H1 (cell line): ENCODE measurements around the gene TOMM40. TPM values are rescaled to one million over a fixed set of nuclear protein-coding genes. Genes with fewer than 3 reads are reported as not detected.

Experiments
- CTCF ChIA-PET: fragments of 300-600 bp; sonication (Branson Sonifier 250); formaldehyde crosslinking; loops from one replicate; lab custom pipeline; 2021; ENCODE audit not compliant: partially characterized antibody; lab: Charles Lee
- POLR2A ChIA-PET: fragments of 300-600 bp; sonication (Branson Sonifier 250); formaldehyde crosslinking; loops from one replicate; lab custom pipeline; 2021; ENCODE audit warnings: inconsistent platforms; ENCODE audit not compliant: partially characterized antibody; lab: Charles Lee
- DNase-seq, 2 experiments: peaks; one replicate each; pipeline versions ENCODE4 v3.0.0 to v3.0.0-alpha.2; 2010 to 2022; ENCODE audit warnings: low spot score in 2 of 2, low read depth in 1 of 2, mixed read lengths in 1 of 2
- FAIRE-seq: peaks from 2 replicates; lab custom pipeline; 2011; peaks lifted over from hg19 to GRCh38; lab: Jason Lieb, UNC
- H2AFZ ChIP-seq: 2 replicates; pipeline ENCODE4 v1.8.1; 2012; ENCODE audit warnings: low read length, inconsistent platforms
- H2AK5ac ChIP-seq: 2 replicates; pipeline ENCODE4 v1.6.1; 2013; ENCODE audit warnings: low read depth, low read length
- H2BK120ac ChIP-seq: replicated peaks from 2 replicates; pipeline ENCODE3; 2013; ENCODE audit warnings: low read depth, low read length, inconsistent platforms
- H2BK12ac ChIP-seq: 2 replicates; pipeline ENCODE4 v1.6.1; 2013; ENCODE audit warnings: low read depth, low read length
- H2BK15ac ChIP-seq: 2 replicates; pipeline ENCODE4 v1.6.1; 2013; ENCODE audit warnings: low read length
- H2BK20ac ChIP-seq: 2 replicates; pipeline ENCODE4 v1.6.1; 2013; ENCODE audit warnings: low read length
- H2BK5ac ChIP-seq: 2 replicates; pipeline ENCODE4 v1.6.1; 2013; ENCODE audit warnings: low read depth, low read length
- H3K14ac ChIP-seq: 2 replicates; pipeline ENCODE4 v1.6.1; 2013; ENCODE audit warnings: inconsistent platforms; ENCODE audit not compliant: insufficient read length
- H3K18ac ChIP-seq: 2 replicates; pipeline ENCODE4 v1.6.1; 2013; ENCODE audit warnings: low read length; ENCODE audit errors: extremely low read depth
- H3K23ac ChIP-seq: 2 replicates; pipeline ENCODE4 v1.6.1; 2013; ENCODE audit warnings: inconsistent platforms; ENCODE audit not compliant: insufficient read length
- H3K23me2 ChIP-seq: 2 replicates; pipeline ENCODE4 v1.6.1; 2013; ENCODE audit warnings: low read depth, low read length
- H3K27ac ChIP-seq: 2 replicates; pipeline ENCODE4 v1.6.1; 2011; ENCODE audit warnings: low read depth, low read length, inconsistent platforms
- H3K27me3 ChIP-seq, 4 experiments: replicated peaks in 1 of 4; 1 replicate in 1 of 4; 2 replicates in 3 of 4; pipeline versions ENCODE4 v1.6.1 to v1.8.1; 2011 to 2013; ENCODE audit warnings: low read length in 3 of 4, mild to moderate bottlenecking in 3 of 4, inconsistent platforms in 2 of 4, mixed read lengths in 2 of 4, moderate library complexity in 1 of 4; ENCODE audit not compliant: control insufficient read depth in 3 of 4, insufficient read depth in 3 of 4; ENCODE audit errors: extremely low read depth in 1 of 4
- H3K36me3 ChIP-seq, 4 experiments: 2 replicates each; pipeline versions ENCODE4 v1.6.1 to v1.8.1; 2011 to 2013; ENCODE audit warnings: mild to moderate bottlenecking in 4 of 4, low read length in 3 of 4, moderate library complexity in 2 of 4, control low read depth in 1 of 4, inconsistent platforms in 1 of 4; ENCODE audit not compliant: insufficient read depth in 4 of 4, control insufficient read depth in 2 of 4
- H3K4ac ChIP-seq: replicated peaks from 2 replicates; pipeline ENCODE3; 2013; ENCODE audit warnings: low read length, low read depth, mixed read lengths, inconsistent platforms; ENCODE audit not compliant: insufficient read length
- H3K4me1 ChIP-seq, 4 experiments: replicated peaks in 1 of 4; 1 replicate in 1 of 4; 2 replicates in 3 of 4; pipeline versions ENCODE4 v1.6.1 to v1.8.1; 2011 to 2013; ENCODE audit warnings: low read length in 3 of 4, inconsistent platforms in 2 of 4, mixed read lengths in 1 of 4; ENCODE audit not compliant: insufficient read depth in 4 of 4, control insufficient read depth in 3 of 4
- H3K4me2 ChIP-seq, 2 experiments: 2 replicates each; pipeline versions ENCODE4 v1.6.1 to v1.8.1; 2011 to 2013; ENCODE audit warnings: low read depth in 2 of 2, low read length in 2 of 2, control low read depth in 1 of 2, inconsistent platforms in 1 of 2, mild to moderate bottlenecking in 1 of 2; ENCODE audit not compliant: insufficient read depth in 1 of 2
- H3K4me3 ChIP-seq, 4 experiments: fragments of 200-600, 300-600 bp in 1 of 4; sonication (generic), shearing (Covaris generic), sonication (Bioruptor Twin) in 1 of 4; 2 replicates each; pipeline versions ENCODE4 v1.5.1 to v1.8.1; 2011 to 2016; ENCODE audit warnings: low read length in 4 of 4, low read depth in 3 of 4, control low read depth in 2 of 4, inconsistent platforms in 2 of 4, mild to moderate bottlenecking in 2 of 4, mixed read lengths in 1 of 4, moderate library complexity in 1 of 4; ENCODE audit not compliant: insufficient read depth in 2 of 4; ENCODE audit errors: extremely low read depth in 1 of 4
- H3K56ac ChIP-seq: replicated peaks from 2 replicates; pipeline ENCODE3; 2013; ENCODE audit warnings: low read depth, mild to moderate bottlenecking, mixed read lengths, low read length, inconsistent platforms; ENCODE audit not compliant: insufficient read length
- H3K79me1 ChIP-seq: 2 replicates; pipeline ENCODE4 v1.6.1; 2013; ENCODE audit warnings: low read depth, low read length, control low read depth
- H3K79me2 ChIP-seq, 2 experiments: 2 replicates each; pipeline versions ENCODE4 v1.6.1 to v1.8.1; 2012 to 2013; ENCODE audit warnings: low read length in 2 of 2, mild to moderate bottlenecking in 2 of 2, inconsistent platforms in 1 of 2; ENCODE audit not compliant: insufficient read depth in 2 of 2, control insufficient read depth in 1 of 2
- H3K9ac ChIP-seq, 4 experiments: replicated peaks in 1 of 4; 1 replicate in 1 of 4; 2 replicates in 3 of 4; pipeline versions ENCODE4 v1.6.1 to v1.8.1; 2011 to 2013; ENCODE audit warnings: low read depth in 3 of 4, low read length in 3 of 4, control low read depth in 2 of 4, mild to moderate bottlenecking in 2 of 4, moderate library complexity in 2 of 4, inconsistent platforms in 1 of 4; ENCODE audit errors: extremely low read depth in 1 of 4
- H3K9me3 ChIP-seq, 2 experiments: 2 replicates each; pipeline versions ENCODE4 v1.6.1 to v1.8.1; 2012 to 2013; ENCODE audit warnings: mild to moderate bottlenecking in 2 of 2, moderate library complexity in 2 of 2, control low read depth in 1 of 2, inconsistent platforms in 1 of 2, low read depth in 1 of 2, low read length in 1 of 2, mixed read lengths in 1 of 2; ENCODE audit not compliant: insufficient read depth in 2 of 2
- H4K20me1 ChIP-seq, 2 experiments: replicated peaks in 1 of 2; 2 replicates each; pipeline versions ENCODE3 to v1.8.1; 2011 to 2013; ENCODE audit warnings: inconsistent platforms in 2 of 2, low read length in 2 of 2, mild to moderate bottlenecking in 1 of 2; ENCODE audit not compliant: insufficient read depth in 2 of 2, control insufficient read depth in 1 of 2
- H4K5ac ChIP-seq: 2 replicates; pipeline ENCODE4 v1.6.1; 2013; ENCODE audit warnings: low read length, low read depth, mixed read lengths, inconsistent platforms; ENCODE audit not compliant: insufficient read length
- H4K8ac ChIP-seq: 2 replicates; pipeline ENCODE4 v1.8.0; 2013; ENCODE audit warnings: mild to moderate bottlenecking, moderate library complexity, low read length, inconsistent platforms; ENCODE audit not compliant: insufficient read depth; ENCODE audit errors: extremely low read depth
- H4K91ac ChIP-seq: replicated peaks from 2 replicates; pipeline ENCODE3; 2013; ENCODE audit warnings: low read length, mixed read lengths, inconsistent platforms; ENCODE audit not compliant: insufficient read length
- KDM1A ChIP-seq: fragments of 200-600, 300-600 bp; sonication (generic); IDR thresholded peaks from 2 replicates; pipeline ENCODE4 v1.7.1; 2016; ENCODE audit warnings: mild to moderate bottlenecking, low read length, borderline replicate concordance
- POLR2A ChIP-seq, 2 experiments: IDR thresholded peaks; 1 replicate in 1 of 2; 2 replicates in 1 of 2; pipeline ENCODE4 v1.6.1; 2011; ENCODE audit warnings: low read depth in 2 of 2, low read length in 2 of 2, mild to moderate bottlenecking in 2 of 2; ENCODE audit errors: control extremely low read depth in 1 of 2
- POLR2AphosphoS5 ChIP-seq: IDR thresholded peaks from 2 replicates; pipeline ENCODE4 v1.6.1; 2011; ENCODE audit warnings: low read depth, low read length
- POU5F1 ChIP-seq: IDR thresholded peaks from 2 replicates; pipeline ENCODE4 v1.6.1; 2011; ENCODE audit warnings: low read depth, mild to moderate bottlenecking, low read length, moderate library complexity
- RAD21 ChIP-seq, 2 experiments: IDR thresholded peaks in 1 of 2; conservative IDR thresholded peaks in 1 of 2; 2 replicates each; pipeline ENCODE4 v1.6.1; 2011; ENCODE audit warnings: low read depth in 2 of 2, low read length in 2 of 2, improper control_type of control experiment in 1 of 2, inconsistent platforms in 1 of 2, mild to moderate bottlenecking in 1 of 2, moderate library complexity in 1 of 2
- RXRA ChIP-seq: IDR thresholded peaks from 2 replicates; pipeline ENCODE4 v1.6.1; 2011; ENCODE audit warnings: low read depth, mild to moderate bottlenecking, low read length, moderate library complexity; ENCODE audit not compliant: insufficient read depth
- TAF7 ChIP-seq: optimal IDR thresholded peaks from 2 replicates; pipeline ENCODE3; 2011; ENCODE audit warnings: low read depth, mild to moderate bottlenecking, inconsistent platforms, low read length, moderate library complexity, borderline replicate concordance
- TCF12 ChIP-seq: IDR thresholded peaks from 2 replicates; pipeline ENCODE4 v1.6.1; 2011; ENCODE audit warnings: low read depth, mild to moderate bottlenecking, low read length
- WGBS, 2 experiments: shearing (Covaris generic) in 1 of 2; methylation state at CpG; one replicate each; pipeline versions ENCODE4 v1.1.6 to v1.1.7; 2013 to 2015; ENCODE audit warnings: low lambda C conversion rate in 2 of 2, mixed read lengths in 2 of 2, inconsistent platforms in 1 of 2, low coverage in 1 of 2, missing lambda C conversion rate in 1 of 2; ENCODE audit not compliant: insufficient replicate concordance in 2 of 2, insufficient coverage in 1 of 2, insufficient read length in 1 of 2; ENCODE audit errors: extremely low coverage in 1 of 2, missing lambda C conversion rate in 1 of 2; 5-methylcytosine and 5-hydroxymethylcytosine counted together
- polyA plus RNA-seq, 7 experiments: library from polyadenylated mRNA; depleted of rRNA in 3 of 7; stranded (reverse) in 5 of 7; unstranded in 2 of 7; fragments of >200 nt in 5 of 7; fragments of 200-250 nt in 2 of 7; gene quantifications; 1 replicate in 5 of 7; 2 replicates in 1 of 7; 4 replicates in 1 of 7; pipeline versions ENCODE4 v1.2.1 to v1.2.3, GENCODE V29; 2011 to 2013; ENCODE audit warnings: missing spikeins in 2 of 7, mixed read lengths in 2 of 7
- total RNA-seq: library from RNA; stranded (reverse); fragmentation: NEBNext Ultra II Directional; extraction: Animal tissue kit (Norgen Biotek cat#: 25700); gene quantifications from 2 replicates; pipeline ENCODE4 v1.2.1, GENCODE V29; 2021
- TF ChIP-seq, protein P1 (sequence below), 3 experiments: IDR thresholded peaks; 1 replicate in 2 of 3; 2 replicates in 1 of 3; pipeline versions ENCODE4 v1.5.1 to v1.6.1; 2011; ENCODE audit warnings: low read length in 3 of 3, mild to moderate bottlenecking in 3 of 3, inconsistent platforms in 2 of 3, low read depth in 1 of 3, moderate library complexity in 1 of 3; ENCODE audit not compliant: insufficient read depth in 1 of 3; ENCODE audit errors: control extremely low read depth in 1 of 3

The TOMM40 gene
- total and polyA plus RNA-seq, 2 of the 8 experiments (the other 6 are each of a cell fraction or from before 2014, with no cell fraction given) = 154 to 179 TPM

GRCh38 chr19:44904426-44904994 is 13.5 kb downstream of the TOMM40 start:
- Histone ChIP-seq H3K27ac (no peak overlapping the region), H2BK15ac (0 out of 2 replicates have a peak overlapping the region, but pooled peaks have one; percentile 21), H3K23ac (no peak overlapping the region), H2BK20ac (no peak overlapping the region), H3K36me3 (peaks cover 19 to 58% (median 44%) of the 10 kb centered on the region in 4 experiments; a peak in 7 of 8 replicates), H3K79me2 (peaks cover 0 to 11% of the 10 kb centered on the region in 2 experiments; a peak in 1 of 4 replicates), H3K79me1 (no peaks in the 10 kb centered on the region; the same call in 1 of the 2 replicates), H4K5ac (no peak overlapping the region), H3K9ac (no peak overlapping the region; a peak in 1 of 7 replicates), H4K91ac (no peak overlapping the region), H3K18ac (no peak overlapping the region; the same call in 1 of the 2 replicates), H3K27me3 (no peaks in the 10 kb centered on the region), H2BK12ac (no peak overlapping the region), H2BK120ac (no peak overlapping the region), H3K4me1 (peaks cover 0 to 8% (median 7%) of the 10 kb centered on the region in 4 experiments; a peak in 6 of 7 replicates), H3K9me3 (no peaks in the 10 kb centered on the region), H3K4ac (no peak overlapping the region), H3K56ac (no peak overlapping the region), H4K8ac (no peak overlapping the region), H2AK5ac (no peak overlapping the region), H3K14ac (no peak overlapping the region), H3K4me2 (peak overlapping the region in 1 of 2 experiments; percentile 76; a peak in 1 of 4 replicates), H4K20me1 (peaks cover 3 to 34% of the 10 kb centered on the region in 2 experiments), H2AFZ (no peak overlapping the region), H2BK5ac (peak overlapping the region; percentile 36; the same call in 1 of the 2 replicates), H3K4me3 (no peak overlapping the region), H3K23me2 (peaks cover 3% of the 10 kb centered on the region; the same call in 1 of the 2 replicates)
- CTCF ChIA-PET = interaction anchor here (0.6 to 15.2 kb wide), 29 partner anchors 8 to 185 kb away, joined by 3 to 201 read pairs (median 4); partner anchors contain the start of gene CLPTM1
- 87% methylated on average over 12 of the region's 12 CpGs; no CpG with 5 or more reads in 1 of the 2 experiments for WGBS, 2 experiments
- POLR2A ChIA-PET = interaction anchor here (0.7 to 12.3 kb wide), 25 partner anchors 10 to 263 kb away, joined by 3 to 247 read pairs (median 6); partner anchors contain the start of genes APOC1, APOC2, CLPTM1 and NECTIN2
- peak; percentile 54 to 81 for DNase-seq
- TF ChIP-seq POU5F1 = no peak
- TF ChIP-seq, protein P1, sequence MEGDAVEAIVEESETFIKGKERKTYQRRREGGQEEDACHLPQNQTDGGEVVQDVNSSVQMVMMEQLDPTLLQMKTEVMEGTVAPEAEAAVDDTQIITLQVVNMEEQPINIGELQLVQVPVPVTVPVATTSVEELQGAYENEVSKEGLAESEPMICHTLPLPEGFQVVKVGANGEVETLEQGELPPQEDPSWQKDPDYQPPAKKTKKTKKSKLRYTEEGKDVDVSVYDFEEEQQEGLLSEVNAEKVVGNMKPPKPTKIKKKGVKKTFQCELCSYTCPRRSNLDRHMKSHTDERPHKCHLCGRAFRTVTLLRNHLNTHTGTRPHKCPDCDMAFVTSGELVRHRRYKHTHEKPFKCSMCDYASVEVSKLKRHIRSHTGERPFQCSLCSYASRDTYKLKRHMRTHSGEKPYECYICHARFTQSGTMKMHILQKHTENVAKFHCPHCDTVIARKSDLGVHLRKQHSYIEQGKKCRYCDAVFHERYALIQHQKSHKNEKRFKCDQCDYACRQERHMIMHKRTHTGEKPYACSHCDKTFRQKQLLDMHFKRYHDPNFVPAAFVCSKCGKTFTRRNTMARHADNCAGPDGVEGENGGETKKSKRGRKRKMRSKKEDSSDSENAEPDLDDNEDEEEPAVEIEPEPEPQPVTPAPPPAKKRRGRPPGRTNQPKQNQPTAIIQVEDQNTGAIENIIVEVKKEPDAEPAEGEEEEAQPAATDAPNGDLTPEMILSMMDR (IDR thresholded peaks at IDR 0.05; ENCODE audit: control extremely low read depth in 1 of 3, insufficient read depth in 1 of 3, low read depth in 1 of 3, low read length in 3 of 3) = peak; percentile 60 to 82 (median 68)
- 0 out of 2 replicates have a peak, but pooled peaks have one; percentile 4 for TF ChIP-seq TCF12
- peak; percentile 72 for TF ChIP-seq POLR2AphosphoS5
- peak; percentile 20 to 54 for TF ChIP-seq POLR2A (IDR thresholded peaks at IDR 0.05; ENCODE audit: control extremely low read depth in 1 of 2, low read depth in 2 of 2, low read length in 2 of 2)
- peak; percentile 53 for TF ChIP-seq TAF7
- no peak for TF ChIP-seq RXRA
- peak; percentile 27 to 51; a peak in 3 of 4 replicates for TF ChIP-seq RAD21 (IDR thresholded peaks at IDR 0.05 in 1 of 2, conservative IDR thresholded peaks at IDR 0.05 in 1 of 2; ENCODE audit: low read depth in 2 of 2, low read length in 2 of 2)
- TF ChIP-seq KDM1A = peak; percentile 60; the same call in 1 of the 2 replicates
- peak; percentile 60 for FAIRE-seq
